ENCODE measurements around the gene GLRX3.

The GLRX3 gene

GRCh38 chr10:130138479-130138866 is 2.3 kb downstream of the GLRX3 start:
- no peak overlapping the region for H3K4me3 ChIP-seq (ENCODE audit: low read depth, low read length)
- no peak for TF ChIP-seq CTCF (IDR thresholded peaks at IDR 0.05; ENCODE audit: insufficient read depth, low read depth, low read length, missing control alignments)
- DNase-seq (ENCODE audit: low read depth) = peak; percentile 27

DNA sequence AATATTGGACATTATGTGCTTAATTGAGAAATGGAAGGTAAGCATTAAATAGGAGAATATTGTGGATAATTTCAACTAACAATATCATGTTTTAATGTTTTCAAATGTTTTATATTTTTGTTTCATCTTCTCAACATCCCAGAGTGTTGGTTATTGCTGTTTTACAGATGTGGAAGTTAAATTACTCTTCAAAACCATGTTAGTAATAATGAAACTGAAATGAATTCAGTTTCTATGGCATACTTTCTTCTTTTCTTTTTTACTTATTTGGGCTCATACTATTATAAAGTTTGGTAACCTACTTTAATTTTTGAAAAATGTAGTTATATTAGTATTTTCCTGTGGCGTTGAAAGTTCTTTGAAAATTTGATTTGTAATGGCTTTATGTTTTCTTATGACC is 4.2 kb downstream of the GLRX3 start:
- no peak for TF ChIP-seq CTCF (IDR thresholded peaks at IDR 0.05; ENCODE audit: insufficient read depth, low read depth, low read length, missing control alignments)
- H3K4me3 ChIP-seq (ENCODE audit: low read depth, low read length) = peak overlapping the region; percentile 2; the same call in 1 of the 2 replicates
- DNase-seq (ENCODE audit: low read depth) = peak; percentile 16

- peak overlapping the region; percentile 4; the same call in 1 of the 2 replicates for H3K4me3 ChIP-seq (ENCODE audit: low read depth, low read length)
- TF ChIP-seq CTCF (IDR thresholded peaks at IDR 0.05; ENCODE audit: insufficient read depth, low read depth, low read length, missing control alignments) = no peak
- no peak for DNase-seq (ENCODE audit: low read depth)
These were observed 4.8 kb downstream of the GLRX3 start for GRCh38 chr10:130141038-130141437.

GRCh38 chr10:130141460-130141859 is 5.3 kb downstream of the GLRX3 start:
- TF ChIP-seq CTCF (IDR thresholded peaks at IDR 0.05; ENCODE audit: insufficient read depth, low read depth, low read length, missing control alignments) = no peak
- peak overlapping the region; percentile 4; the same call in 1 of the 2 replicates for H3K4me3 ChIP-seq (ENCODE audit: low read depth, low read length)
- peak; percentile 33 for DNase-seq (ENCODE audit: low read depth)

GRCh38 chr10:130141878-130142277 is 5.7 kb downstream of the GLRX3 start:
- no peak for TF ChIP-seq CTCF (IDR thresholded peaks at IDR 0.05; ENCODE audit: insufficient read depth, low read depth, low read length, missing control alignments)
- peak; percentile 75 for DNase-seq (ENCODE audit: low read depth)
- H3K4me3 ChIP-seq (ENCODE audit: low read depth, low read length) = peak overlapping the region; percentile 4; the same call in 1 of the 2 replicates

- peak; percentile 9 for DNase-seq (ENCODE audit: low read depth)
- H3K4me3 ChIP-seq (ENCODE audit: low read depth, low read length) = no peak overlapping the region
- no peak for TF ChIP-seq CTCF (IDR thresholded peaks at IDR 0.05; ENCODE audit: insufficient read depth, low read depth, low read length, missing control alignments)
These were observed 9.9 kb downstream of the GLRX3 start for GRCh38 chr10:130146042-130146441.

GRCh38 chr10:130159192-130159794 is 23.1 kb downstream of the GLRX3 start:
- no peak for TF ChIP-seq CTCF (IDR thresholded peaks at IDR 0.05; ENCODE audit: insufficient read depth, low read depth, low read length, missing control alignments)
- DNase-seq (ENCODE audit: low read depth) = no peak
- H3K4me3 ChIP-seq (ENCODE audit: low read depth, low read length) = no peak overlapping the region
